Heart left ventricle (tissue), 16 donors: ENCODE measurements around the gene HMGB2. TPM values are rescaled to one million over a fixed set of nuclear protein-coding genes. Genes with fewer than 3 reads are reported as not detected.

ENCODE experiments used
- ATAC-seq, 4 donors: fragments of 200-7000 bp; cut with Tn5 transposase; one replicate each; pipeline ENCODE4 v1.9.1; 2020 to 2022; ENCODE audit warnings: moderate library complexity in 4 of 4, mild to moderate bottlenecking in 3 of 4, moderate number of reproducible peaks in 1 of 4
- DNase-seq, 5 donors: peaks; one replicate each; pipeline ENCODE4 v3.0.0-alpha.2; 2020
- H3K27ac ChIP-seq, 12 donors: fragments of 200-600 bp; sonication (generic) in 4 of 12; one replicate each; pipeline versions ENCODE4 v1.5.0 to v1.8.0; 2016 to 2022; ENCODE audit warnings: mild to moderate bottlenecking in 2 of 12
- H3K27me3 ChIP-seq, 9 donors: fragments of 200-600 bp; sonication (generic) in 2 of 9; one replicate each; pipeline versions ENCODE4 v1.5.1 to v1.8.0; 2016 to 2022; ENCODE audit warnings: mild to moderate bottlenecking in 3 of 9
- H3K36me3 ChIP-seq, 9 donors: fragments of 200-600 bp; sonication (generic) in 2 of 9; one replicate each; pipeline versions ENCODE4 v1.5.0 to v1.8.0; 2018 to 2022; ENCODE audit warnings: mild to moderate bottlenecking in 2 of 9
- H3K4me1 ChIP-seq, 12 donors: fragments of 200-600 bp; sonication (generic) in 4 of 12; one replicate each; pipeline versions ENCODE4 v1.5.0 to v1.8.0; 2016 to 2022; ENCODE audit warnings: mild to moderate bottlenecking in 3 of 12
- H3K4me3 ChIP-seq, 12 donors: fragments of 200-600 bp; sonication (generic) in 4 of 12; one replicate each; pipeline versions ENCODE4 v1.5.0 to v1.8.0; 2017 to 2022; ENCODE audit warnings: mild to moderate bottlenecking in 9 of 12, moderate library complexity in 4 of 12
- H3K9me3 ChIP-seq, 12 donors: fragments of 200-600 bp; sonication (generic) in 4 of 12; one replicate each; pipeline versions ENCODE4 v1.5.0 to v1.8.0; 2016 to 2022; ENCODE audit warnings: mild to moderate bottlenecking in 1 of 12
- POLR2A ChIP-seq, 2 donors: fragments of 450-650 bp; IDR thresholded peaks; one replicate each; pipeline ENCODE4 v1.6.1; 2017; ENCODE audit warnings: antibody characterized with exemption in 2 of 2, mild to moderate bottlenecking in 2 of 2, moderate library complexity in 2 of 2
- WGBS, 4 donors: extraction: QIAGEN DNeasy Blood & Tissue Kit in 2 of 4; methylation state at CpG; one replicate each; pipeline versions ENCODE4 v1.1.5 to v1.1.7; 2013 to 2018; 5-methylcytosine and 5-hydroxymethylcytosine counted together
- intact Hi-C, 10 donors: fragments of 100-400 bp; cut with DNase I; formaldehyde crosslinking; loops; one replicate each; pipeline versions ENCODE4 v1.11.1 to v1.14.2; 2022
- polyA plus RNA-seq, 2 donors: library from polyadenylated mRNA; stranded (reverse); fragments of 200-250 nt; gene quantifications; one replicate each; pipeline ENCODE4 v1.2.3, GENCODE V29; 2013
- total RNA-seq, 9 donors: library from RNA; depleted of rRNA in 2 of 9; stranded (reverse); fragments of >200 nt in 2 of 9; fragmentation: NEBNext Ultra II Directional in 3 of 9; extraction: Animal tissue kit (Norgen Biotek cat#: 25700) in 3 of 9; gene quantifications; one replicate each; pipeline versions ENCODE4 v1.1.0 to v1.2.4, GENCODE V29; 2016 to 2023
- TF ChIP-seq, protein P1 (sequence below), 12 donors: fragments of 200-600 bp; sonication (generic) in 4 of 12; IDR thresholded peaks; one replicate each; pipeline versions ENCODE4 v1.5.0 to v1.8.0; 2018 to 2022; ENCODE audit warnings: antibody characterized with exemption in 12 of 12, mild to moderate bottlenecking in 5 of 12
- donor health status: ischemic (EF 13 %, LVEDD 7.1; RV severe dilation, severe dysfunction).
- donor health status: healthy with polysubstance abuse.
- donor health status: DM: no; HTN: yes; CAD: no.
- donor health status: DM: no; HTN: no; CAD: no.
- donor health status: ischemic (EF 25% LVEDD 6.9; RV normal size, moderate dysfunction).
- donor health status: ischemic (EF 25% LVEDD 5.7; RV mildly dilated, moderate dysfunction).
- donor health status: healthy.
- donor health status: DM: yes; HTN: yes; CAD: no.
- donor health status: ischemic (EF 35%, LVEDD 5.7; RV mildly dilated, moderate dysfunction).
- donor health status: nonischemic (EF 11% LVEDD 7.7; RV severe dilation, severe dysfunction).
- donor health status: DM: yes; HTN: yes; CAD: no.
- donor health status: PGD.
- donor health status: ischemic (EF 29% LVEDD 5.4; RV normal size, mild dysfunction).
- donor health status: nonischemic (EF 23%, LVEDD 6.1; RV moderate dilation, normal function).

HMGB2 gene
- total and polyA plus RNA-seq, 11 donors = 28.5 to 88.9 (median 46.8) TPM

DNA sequence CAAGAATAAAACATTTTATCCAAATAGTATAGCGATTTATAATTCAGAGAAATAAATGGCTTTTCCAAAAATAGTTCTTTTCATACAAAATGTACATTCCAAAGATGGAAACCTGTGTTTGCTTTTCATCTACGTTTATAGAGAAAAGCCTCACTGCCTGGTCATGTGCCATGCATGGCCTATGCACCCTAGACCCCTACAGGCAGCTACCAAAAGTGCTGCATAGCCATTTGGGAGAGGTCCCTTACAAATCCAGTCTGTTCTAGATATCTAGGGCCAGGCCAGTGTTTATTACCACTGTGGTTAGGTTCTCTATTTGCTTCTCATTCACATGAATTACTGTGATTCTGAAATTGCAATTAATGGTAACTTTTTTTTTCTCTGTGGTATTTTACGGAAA lies 17.2 kb downstream of the HMGB2 start:
- no peaks in the 10 kb centered on the region for H3K9me3 ChIP-seq
- H3K27me3 ChIP-seq = no peaks in the 10 kb centered on the region
- H3K4me3 ChIP-seq = no peak overlapping the region
- H3K4me1 ChIP-seq = peaks cover 0 to 14% (median 7%) of the 10 kb centered on the region in 12 donors
- ATAC-seq = no peak
- no peak for DNase-seq
- H3K27ac ChIP-seq = no peak overlapping the region
- WGBS, 4 donors = 81 to 87% (median 85%) methylated on average over 3 of the region's 3 CpGs
- intact Hi-C loops = loop anchor here in 9 of 10 donors (1.0 to 10.0 kb wide), 4 partner anchors 100 to 448 kb away; no protein-coding TSS in a partner anchor
- peaks cover 0 to 52% (median 27%) of the 10 kb centered on the region in 9 donors for H3K36me3 ChIP-seq
- no peak for TF ChIP-seq POLR2A (IDR thresholded peaks at IDR 0.05)
- TF ChIP-seq, protein P1, sequence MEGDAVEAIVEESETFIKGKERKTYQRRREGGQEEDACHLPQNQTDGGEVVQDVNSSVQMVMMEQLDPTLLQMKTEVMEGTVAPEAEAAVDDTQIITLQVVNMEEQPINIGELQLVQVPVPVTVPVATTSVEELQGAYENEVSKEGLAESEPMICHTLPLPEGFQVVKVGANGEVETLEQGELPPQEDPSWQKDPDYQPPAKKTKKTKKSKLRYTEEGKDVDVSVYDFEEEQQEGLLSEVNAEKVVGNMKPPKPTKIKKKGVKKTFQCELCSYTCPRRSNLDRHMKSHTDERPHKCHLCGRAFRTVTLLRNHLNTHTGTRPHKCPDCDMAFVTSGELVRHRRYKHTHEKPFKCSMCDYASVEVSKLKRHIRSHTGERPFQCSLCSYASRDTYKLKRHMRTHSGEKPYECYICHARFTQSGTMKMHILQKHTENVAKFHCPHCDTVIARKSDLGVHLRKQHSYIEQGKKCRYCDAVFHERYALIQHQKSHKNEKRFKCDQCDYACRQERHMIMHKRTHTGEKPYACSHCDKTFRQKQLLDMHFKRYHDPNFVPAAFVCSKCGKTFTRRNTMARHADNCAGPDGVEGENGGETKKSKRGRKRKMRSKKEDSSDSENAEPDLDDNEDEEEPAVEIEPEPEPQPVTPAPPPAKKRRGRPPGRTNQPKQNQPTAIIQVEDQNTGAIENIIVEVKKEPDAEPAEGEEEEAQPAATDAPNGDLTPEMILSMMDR (IDR thresholded peaks at IDR 0.05) = no peak

DNA sequence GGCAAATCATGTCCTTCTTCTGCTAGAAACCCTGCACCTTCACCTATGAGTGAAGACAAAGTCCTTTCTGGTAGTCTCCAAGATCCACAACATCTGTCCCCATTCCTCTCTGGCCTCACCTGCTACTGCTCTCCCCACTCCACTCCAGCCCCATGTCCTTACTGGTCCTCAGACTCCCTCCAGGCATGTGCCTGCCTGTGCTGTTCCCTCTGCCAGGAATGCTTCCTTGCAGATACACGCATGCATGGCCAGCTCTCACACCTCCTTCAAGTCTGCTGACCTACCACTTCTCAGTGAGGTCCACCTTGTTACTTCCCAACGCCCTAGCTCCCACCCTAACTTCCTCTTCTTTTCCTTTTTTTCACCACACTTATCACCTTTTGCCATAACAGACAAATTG lies 18.1 kb downstream of the HMGB2 start:
- WGBS, 4 donors = 73 to 85% (median 81%) methylated on average over 2 of the region's 2 CpGs
- no peaks in the 10 kb centered on the region for H3K27me3 ChIP-seq
- H3K4me3 ChIP-seq = no peak overlapping the region
- no peak for DNase-seq
- no peaks in the 10 kb centered on the region for H3K9me3 ChIP-seq
- H3K27ac ChIP-seq = no peak overlapping the region
- TF ChIP-seq, protein P1 (IDR thresholded peaks at IDR 0.05) = no peak
- TF ChIP-seq POLR2A (IDR thresholded peaks at IDR 0.05) = no peak
- peaks cover 0 to 14% (median 7%) of the 10 kb centered on the region in 12 donors for H3K4me1 ChIP-seq
- peak in 1 of 4 donors; percentile 37 for ATAC-seq
- intact Hi-C loops = loop anchor here in 8 of 10 donors (5.0 to 10.0 kb wide), 3 partner anchors 176 to 449 kb away; no protein-coding TSS in a partner anchor
- peaks cover 0 to 43% (median 17%) of the 10 kb centered on the region in 9 donors for H3K36me3 ChIP-seq

DNA sequence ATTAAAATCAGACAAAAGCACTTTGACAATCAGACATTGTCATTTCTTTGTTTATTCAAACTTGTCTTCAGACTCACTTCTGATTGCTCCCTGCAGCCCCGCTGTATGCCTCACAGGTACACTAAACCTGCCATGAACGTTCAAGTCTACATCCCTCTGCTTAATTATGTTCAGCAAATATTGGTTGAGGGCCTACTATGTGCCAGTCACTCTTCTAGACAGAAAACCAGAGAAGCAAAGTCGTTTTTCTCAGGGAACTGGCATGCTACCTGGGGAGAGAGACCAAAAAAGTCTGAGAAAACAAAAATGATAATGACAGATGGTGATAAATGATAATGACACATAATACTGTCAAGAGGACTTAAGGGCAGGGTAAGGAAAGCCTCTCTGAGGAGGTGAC lies 19.4 kb downstream of the HMGB2 start:
- ATAC-seq = no peak
- no peak for DNase-seq
- H3K27me3 ChIP-seq = no peaks in the 10 kb centered on the region
- no peaks in the 10 kb centered on the region for H3K9me3 ChIP-seq
- 87 to 91% (median 89%) methylated on average over 3 of the region's 3 CpGs for WGBS, 4 donors
- H3K27ac ChIP-seq = no peak overlapping the region
- TF ChIP-seq, protein P1 (IDR thresholded peaks at IDR 0.05) = no peak
- no peak for TF ChIP-seq POLR2A (IDR thresholded peaks at IDR 0.05)
- H3K4me1 ChIP-seq = peaks cover 0 to 14% (median 7%) of the 10 kb centered on the region in 12 donors
- H3K36me3 ChIP-seq = peaks cover 0 to 36% (median 10%) of the 10 kb centered on the region in 9 donors
- intact Hi-C loops = loop anchor here in 8 of 10 donors (2.0 to 10.0 kb wide), 4 partner anchors 100 to 450 kb away; no protein-coding TSS in a partner anchor
- H3K4me3 ChIP-seq = no peak overlapping the region

GRCh38 chr4:173311368-173311767 lies 22.8 kb downstream of the HMGB2 start:
- intact Hi-C loops = loop anchor here in 6 of 10 donors (10.0 kb wide), 2 partner anchors 183 to 453 kb away; no protein-coding TSS in a partner anchor
- H3K4me1 ChIP-seq = no peaks in the 10 kb centered on the region
- no peaks in the 10 kb centered on the region for H3K27me3 ChIP-seq
- no peak overlapping the region for H3K27ac ChIP-seq
- H3K9me3 ChIP-seq = no peaks in the 10 kb centered on the region
- DNase-seq = no peak
- peaks cover 0 to 25% (median 10%) of the 10 kb centered on the region in 9 donors for H3K36me3 ChIP-seq
- 57 to 86% (median 80%) methylated on average over 4 of the region's 4 CpGs for whole genome bisulfite sequencing, 4 donors
- no peak overlapping the region for H3K4me3 ChIP-seq
- TF ChIP-seq, protein P1 (IDR thresholded peaks at IDR 0.05) = no peak
- no peak for TF ChIP-seq POLR2A (IDR thresholded peaks at IDR 0.05)
- no peak for ATAC-seq
